IPS-18c (cell line): Measurements from ENCODE around the gene TUBA4A.

Source experiments
- H3K4me3 ChIP-seq: 2 replicates; pipeline ENCODE4 v1.7.0; 2013; ENCODE audit warnings: low read depth, mild to moderate bottlenecking, low read length, moderate library complexity; ENCODE audit not compliant: insufficient read depth
- H3K9me3 ChIP-seq: one replicate; pipeline ENCODE4 v1.6.1; 2013; ENCODE audit warnings: mild to moderate bottlenecking, low read length, moderate library complexity; ENCODE audit not compliant: control insufficient read depth, insufficient read depth

The TUBA4A gene

DNA sequence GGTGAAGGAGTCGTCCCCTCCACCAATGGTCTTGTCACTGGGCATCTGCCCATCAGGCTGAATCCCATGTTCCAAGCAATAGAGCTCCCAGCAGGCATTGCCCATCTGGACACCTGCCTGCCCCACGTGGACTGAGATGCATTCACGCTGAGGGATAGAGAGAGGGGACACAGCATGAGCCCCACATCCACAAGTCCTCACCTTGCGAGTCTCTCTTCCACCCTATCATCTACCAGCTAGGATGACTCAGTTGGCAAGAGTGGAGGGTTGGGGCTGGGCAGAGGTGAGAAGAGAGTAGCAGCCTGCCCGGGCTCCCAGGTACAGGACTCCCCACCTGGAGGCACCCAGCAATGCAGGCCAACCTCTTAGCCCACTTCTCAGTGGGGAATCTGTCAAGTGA, 1.6 kb downstream of the TUBA4A start:
- H3K4me3 ChIP-seq: no peak overlapping the region
- H3K9me3 ChIP-seq: no peaks in the 10 kb centered on the region

DNA sequence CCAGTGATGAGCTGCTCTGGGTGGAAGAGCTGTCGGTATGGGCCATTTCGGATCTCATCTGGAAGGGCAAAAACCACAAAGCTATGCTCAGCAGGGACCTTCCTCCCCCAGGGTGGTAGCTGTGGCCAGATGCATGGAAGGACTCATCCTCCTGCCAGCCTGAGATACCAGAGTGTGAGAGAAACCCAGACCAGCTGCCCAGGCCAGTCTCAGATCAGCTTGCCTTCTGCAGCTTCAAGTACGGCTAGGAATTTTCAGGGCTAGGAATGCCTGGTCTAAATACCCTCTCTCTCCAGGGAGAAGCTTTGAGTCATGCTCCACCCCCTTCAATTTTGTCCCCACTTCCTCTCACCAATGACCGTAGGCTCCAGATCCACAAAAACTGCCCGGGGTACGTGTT, 2.1 kb downstream of the TUBA4A start:
- Histone ChIP-seq H3K4me3 (no peak overlapping the region), H3K9me3 (no peaks in the 10 kb centered on the region)

DNA sequence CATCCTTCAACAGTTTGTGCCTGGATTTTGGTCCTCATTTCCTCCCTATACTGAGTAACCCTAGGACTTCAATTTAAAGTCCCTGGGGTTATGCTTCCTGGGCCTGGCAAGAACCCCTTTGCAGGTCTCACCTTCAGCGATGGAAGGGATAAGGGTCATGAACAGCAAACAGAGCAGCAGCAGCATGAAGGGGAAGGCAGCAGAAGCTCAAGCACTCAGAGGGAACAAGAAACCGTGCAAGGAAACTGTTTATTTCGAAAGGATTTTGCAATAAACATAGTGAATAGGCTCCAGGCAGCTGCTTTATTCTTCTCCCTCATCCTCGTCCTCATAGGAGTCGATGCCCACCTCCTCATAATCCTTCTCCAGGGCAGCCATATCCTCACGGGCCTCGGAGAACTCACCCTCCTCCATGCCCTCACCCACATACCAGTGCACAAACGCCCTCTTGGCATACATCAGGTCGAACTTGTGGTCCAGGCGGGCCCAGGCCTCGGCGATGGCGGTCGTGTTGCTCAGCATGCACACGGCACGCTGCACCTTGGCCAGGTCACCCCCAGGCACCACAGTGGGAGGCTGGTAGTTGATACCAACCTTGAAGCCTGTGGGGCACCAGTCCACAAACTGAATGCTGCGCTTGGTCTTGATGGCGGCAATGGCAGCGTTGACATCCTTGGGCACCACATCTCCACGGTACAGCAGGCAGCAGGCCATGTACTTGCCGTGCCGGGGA, 3.5 kb downstream of the TUBA4A start:
- H3K9me3 ChIP-seq: no peaks in the 10 kb centered on the region
- H3K4me3 ChIP-seq: no peak overlapping the region

DNA sequence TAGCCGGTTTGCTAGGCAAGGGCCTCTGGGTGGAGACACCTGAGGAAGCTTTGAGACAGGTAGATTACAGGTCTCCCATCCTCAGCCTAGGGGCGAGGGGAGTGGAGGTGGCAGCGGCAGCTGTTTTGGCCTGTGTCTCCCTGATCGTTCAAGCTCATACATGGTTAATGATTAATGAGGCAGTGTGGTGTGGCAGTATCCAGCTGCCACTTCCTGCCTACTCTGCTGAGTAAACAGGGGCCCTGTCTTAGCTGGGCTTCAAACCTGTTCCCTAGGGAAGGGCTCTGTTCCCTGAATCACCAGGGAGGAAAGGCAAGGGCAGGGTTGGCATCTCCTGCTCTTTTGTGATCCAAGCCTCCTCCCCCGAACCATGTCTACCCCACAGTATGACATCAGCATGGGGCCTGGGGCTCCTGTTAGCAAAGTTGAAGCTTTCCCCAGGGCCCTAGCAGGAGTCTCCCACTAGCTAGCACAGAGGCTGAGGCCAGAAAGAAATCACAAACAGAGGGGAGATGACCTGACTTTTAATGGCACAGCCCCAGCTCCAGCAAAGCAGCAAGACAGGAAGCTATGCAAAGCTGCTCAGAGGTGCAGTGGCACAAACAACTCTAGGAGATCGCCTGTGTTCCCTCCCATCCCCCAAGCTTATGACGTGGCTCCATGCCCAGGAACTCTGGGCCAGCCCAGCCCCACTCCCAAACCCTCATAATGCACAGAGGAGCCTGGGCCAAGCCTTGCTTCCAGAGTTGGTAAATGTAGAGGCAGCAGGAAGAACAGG, 4.3 kb downstream of the TUBA4A start:
- no peak overlapping the region for H3K4me3 ChIP-seq

GRCh38 chr2:219248845-219249202, 4.9 kb downstream of the TUBA4A start:
- no peak overlapping the region for H3K4me3 ChIP-seq
- H3K9me3 ChIP-seq: no peaks in the 10 kb centered on the region

More for the DNA sequence above, 4.3 kb downstream of the TUBA4A start:
- no peaks in the 10 kb centered on the region for H3K9me3 ChIP-seq

GRCh38 chr2:219247678-219248642, 5.8 kb downstream of the TUBA4A start:
- H3K4me3 ChIP-seq: no peak overlapping the region

DNA sequence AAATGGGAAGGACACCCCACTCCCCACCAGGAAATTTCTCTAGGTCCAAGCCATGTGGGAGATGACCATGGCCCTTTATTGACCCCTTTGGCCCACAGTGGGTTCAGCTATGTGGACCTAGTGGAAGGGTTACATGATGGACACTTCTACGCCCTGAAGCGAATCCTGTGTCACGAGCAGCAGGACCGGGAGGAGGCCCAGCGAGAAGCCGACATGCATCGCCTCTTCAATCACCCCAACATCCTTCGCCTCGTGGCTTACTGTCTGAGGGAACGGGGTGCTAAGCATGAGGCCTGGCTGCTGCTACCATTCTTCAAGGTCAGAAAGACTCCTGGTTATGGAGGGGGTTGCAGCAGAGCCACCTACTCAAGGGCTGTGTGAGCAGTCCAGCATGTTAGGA, 7.2 kb downstream of the TUBA4A start:
- no peaks in the 10 kb centered on the region for H3K9me3 ChIP-seq
- no peak overlapping the region for H3K4me3 ChIP-seq

More at GRCh38 chr2:219247678-219248642, 5.8 kb downstream of the TUBA4A start:
- no peaks in the 10 kb centered on the region for H3K9me3 ChIP-seq

DNA sequence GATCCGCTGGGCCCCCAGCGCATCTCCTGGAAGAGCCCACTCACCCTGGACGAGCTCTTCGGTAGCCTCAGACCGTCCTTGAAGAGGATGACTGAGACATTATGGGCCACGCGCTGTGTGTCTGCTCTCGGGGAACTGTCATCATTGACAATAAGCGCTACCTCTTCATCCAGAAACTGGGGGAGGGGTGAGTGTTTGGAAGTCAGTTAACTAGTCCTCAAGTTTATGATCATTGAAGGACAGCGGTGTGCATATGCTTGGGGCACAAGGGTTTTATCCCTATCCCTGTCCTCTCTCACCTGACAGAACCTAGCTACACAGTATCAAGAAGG, 7.9 kb downstream of the TUBA4A start:
- Histone ChIP-seq H3K4me3 (peak overlapping the region; percentile 85), H3K9me3 (no peaks in the 10 kb centered on the region)

GRCh38 chr2:219245148-219245898, 8.4 kb downstream of the TUBA4A start, which contains the start of the genes GLB1L and STK16:
GLB1L (minus strand) TSS chr2:219245444; CDS start chr2:219243573, 1,871 bp downstream.
STK16 (plus strand) TSS chr2:219245479; CDS start chr2:219246000, 521 bp downstream.
- Histone ChIP-seq H3K4me3 (peak within 1 kb of the TSS; percentile 85), H3K9me3 (no peaks in the 10 kb centered on the region)

GRCh38 chr2:219244789-219245147, 8.9 kb downstream of the TUBA4A start:
- H3K9me3 ChIP-seq: no peaks in the 10 kb centered on the region

DNA sequence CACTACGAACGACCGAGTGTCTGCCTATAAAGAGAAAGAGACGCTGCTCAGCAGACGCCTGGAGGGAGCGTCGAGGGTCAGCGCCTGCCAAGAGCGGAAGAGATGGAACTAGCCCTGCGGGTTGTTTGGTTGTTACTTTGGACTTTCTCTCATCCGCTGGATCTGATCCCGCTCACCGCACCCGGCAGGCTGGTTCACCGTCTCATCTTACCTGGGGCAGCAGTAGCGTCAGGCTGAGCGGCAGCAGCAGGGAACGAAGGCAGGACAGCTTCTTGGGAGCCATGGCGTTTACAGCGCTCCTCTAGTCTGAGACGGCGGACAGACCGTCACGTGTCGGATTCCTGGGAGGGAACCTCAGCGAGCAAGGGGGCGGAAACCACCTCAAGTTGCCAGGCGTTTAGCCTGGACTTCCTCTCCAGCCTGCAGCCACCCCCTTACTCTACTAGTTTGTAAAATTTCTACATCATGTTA, 10.4 kb downstream of the TUBA4A start:
- no peaks in the 10 kb centered on the region for H3K9me3 ChIP-seq
- H3K4me3 ChIP-seq: no peak overlapping the region

More at GRCh38 chr2:219244789-219245147, 8.9 kb downstream of the TUBA4A start:
- H3K4me3 ChIP-seq: peak overlapping the region; percentile 85

DNA sequence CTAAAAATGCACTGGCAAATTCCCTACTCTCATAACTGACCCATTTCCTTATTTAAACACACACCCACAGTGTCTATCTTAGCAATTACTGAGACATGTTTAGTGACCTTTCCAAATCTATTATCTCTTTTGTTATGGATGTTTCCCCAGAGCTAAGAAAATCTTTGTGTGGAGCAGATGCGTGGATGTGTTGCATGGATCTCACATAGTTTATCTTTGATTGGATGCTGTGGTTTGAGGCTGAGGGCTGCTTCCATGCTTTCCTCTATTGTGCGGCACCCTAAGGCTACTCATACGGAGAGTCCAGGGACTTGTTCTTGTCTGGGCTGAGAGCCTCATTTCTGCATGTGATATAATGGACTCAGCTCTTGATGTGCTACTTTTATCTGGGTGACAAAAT, 19.4 kb downstream of the TUBA4A start:
- Histone ChIP-seq H3K9me3 (peaks cover 2% of the 10 kb centered on the region), H3K4me3 (no peak overlapping the region)

DNA sequence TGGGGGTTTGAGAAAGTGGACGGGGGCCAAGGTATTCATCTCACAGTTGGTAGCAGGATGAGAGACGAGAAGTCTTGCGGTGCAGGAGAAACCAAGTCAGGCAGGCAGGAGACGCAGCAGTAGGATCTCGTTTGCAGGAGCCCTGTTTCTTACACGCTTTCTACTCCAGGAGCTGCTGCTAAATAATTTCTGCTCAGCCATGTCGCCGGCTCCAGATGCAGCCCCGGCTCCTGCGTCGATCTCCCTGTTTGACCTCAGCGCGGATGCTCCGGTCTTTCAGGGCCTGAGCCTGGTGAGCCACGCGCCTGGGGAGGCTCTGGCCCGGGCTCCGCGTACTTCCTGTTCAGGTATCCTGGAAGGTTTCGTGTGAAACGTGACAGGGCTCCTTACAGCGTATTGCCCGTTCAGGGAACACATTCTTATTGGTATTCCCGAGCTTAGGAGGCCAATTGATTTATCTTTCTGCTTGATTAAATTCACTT, 23.6 kb downstream of the TUBA4A start:
- Histone ChIP-seq H3K4me3 (peak overlapping the region; percentile 88), H3K9me3 (no peaks in the 10 kb centered on the region)

DNA sequence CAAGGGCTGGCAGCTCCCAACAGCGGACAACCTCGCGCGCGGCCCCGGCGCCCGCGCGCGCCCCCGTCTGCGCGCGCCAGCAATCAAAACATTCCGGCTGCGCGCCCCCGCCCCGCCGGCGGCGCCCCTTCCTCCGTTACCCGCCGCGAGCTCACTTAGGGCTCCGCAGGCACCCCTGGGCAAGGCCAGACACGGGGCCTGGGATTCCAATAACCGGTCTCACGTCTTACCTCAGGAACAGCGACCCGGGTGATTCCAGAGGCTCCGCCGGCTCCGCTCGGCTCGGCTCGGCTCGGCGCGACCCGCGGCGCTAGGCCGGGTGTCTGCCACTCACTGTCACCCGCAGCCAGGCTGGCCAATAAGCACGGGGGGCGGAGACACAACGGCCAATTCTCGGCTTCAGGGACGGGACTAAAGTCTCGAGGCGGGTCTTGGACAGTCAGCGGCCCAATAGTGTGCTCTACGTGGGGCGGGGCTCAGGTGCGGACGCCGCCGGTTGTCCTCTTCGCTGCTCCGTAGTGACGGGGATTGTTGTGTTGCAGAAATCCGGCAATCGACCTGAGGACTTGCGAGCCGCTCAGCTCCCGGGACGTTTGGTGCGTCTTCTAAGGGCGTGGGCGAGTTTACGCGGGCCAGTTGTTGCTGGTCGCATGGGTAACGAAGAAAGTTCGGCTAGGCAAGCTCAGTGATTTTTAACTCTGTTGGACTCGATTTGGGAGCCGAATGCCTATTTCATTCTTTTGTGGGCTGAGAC, 24.2 kb downstream of the TUBA4A start, which contains the start of the genes ANKZF1 and ATG9A:
TSS of gene ANKZF1 (plus strand) at position 502 of the 754 bp plus-strand sequence. CDS start 452 bp downstream, outside the sequence.
TSS of gene ATG9A (minus strand) at position 332 of the 754 bp plus-strand sequence. CDS start 1,612 bp downstream, outside the sequence.
- Histone ChIP-seq H3K4me3 (peak within 1 kb of the TSS; percentile 88), H3K9me3 (no peaks in the 10 kb centered on the region)

DNA sequence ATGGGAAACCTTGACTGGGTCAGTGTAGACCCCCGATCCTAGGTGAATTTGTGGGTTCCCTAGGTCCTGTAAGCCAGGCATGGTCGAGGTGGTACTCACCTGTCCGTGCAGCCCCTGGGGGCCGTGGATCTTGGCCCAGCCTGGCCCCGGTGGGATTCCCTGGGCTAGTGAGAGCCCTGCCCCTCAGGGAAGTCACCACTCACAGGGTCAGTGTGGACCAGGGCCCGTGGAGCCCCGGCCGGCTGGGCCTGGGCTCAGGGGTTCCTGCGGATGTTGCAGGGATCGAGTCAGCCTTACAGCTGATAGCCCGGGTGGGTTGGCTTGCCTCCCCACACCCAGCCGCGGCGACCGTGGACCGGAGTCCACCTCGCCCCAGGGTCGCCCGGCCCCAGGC, 24.8 kb downstream of the TUBA4A start:
- H3K9me3 ChIP-seq: no peaks in the 10 kb centered on the region
- peak overlapping the region; percentile 88 for H3K4me3 ChIP-seq
